Measurements from ENCODE around the gene RAB11FIP5.
"Not testable (repeated sequence)": the region's sequence is repeated elsewhere in the genome, so short reads cannot be mapped to it uniquely, and the experiment has no call there.

RAB11FIP5 gene

GRCh38 chr2:73112913-73113854 lies at the start of gene RAB11FIP5:
Gene RAB11FIP5 (minus strand): TSS chr2:73112948. CDS start chr2:73112777, 171 bp downstream.
- DNase-seq = peak; percentile 90

GRCh38 chr2:73156539-73157124 lies 43.9 kb upstream of the RAB11FIP5 start:
- DNase-seq = peak; percentile 67

GRCh38 chr2:73142937-73143336 lies 30.2 kb upstream of the RAB11FIP5 start:
- no peak for DNase-seq

- DNase-seq = no peak
These were observed 29.1 kb upstream of the RAB11FIP5 start for GRCh38 chr2:73141896-73142295.

DNA sequence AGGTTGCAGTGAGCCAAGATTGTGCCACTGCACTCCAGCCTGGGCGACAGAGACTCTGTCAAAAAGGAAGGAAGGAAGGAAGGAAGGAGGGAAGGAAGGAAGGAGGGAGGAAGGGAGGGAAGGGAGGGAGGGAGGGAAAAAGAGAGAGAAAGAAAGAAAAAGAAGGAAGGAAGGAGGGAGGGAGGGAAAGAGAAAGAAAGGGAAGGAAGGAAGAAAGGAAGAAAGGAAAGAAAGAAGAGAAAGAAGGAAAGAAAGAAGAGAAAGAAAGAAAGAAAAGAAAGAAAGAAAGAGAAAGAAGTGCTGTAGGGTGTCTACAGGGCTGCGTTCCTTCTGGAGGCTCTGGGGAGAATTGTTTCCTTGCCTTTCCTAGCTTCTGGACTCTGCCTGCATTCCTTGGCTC lies 22.5 kb upstream of the RAB11FIP5 start:
- no peak for DNase-seq

- peak; percentile 41 for DNase-seq
These were observed 21.7 kb upstream of the RAB11FIP5 start for GRCh38 chr2:73134471-73134870.

- no peak for DNase-seq
These were observed 20.9 kb upstream of the RAB11FIP5 start for GRCh38 chr2:73133566-73134197.

GRCh38 chr2:73131807-73132206 lies 19.1 kb upstream of the RAB11FIP5 start:
- peak; percentile 63 for DNase-seq

DNA sequence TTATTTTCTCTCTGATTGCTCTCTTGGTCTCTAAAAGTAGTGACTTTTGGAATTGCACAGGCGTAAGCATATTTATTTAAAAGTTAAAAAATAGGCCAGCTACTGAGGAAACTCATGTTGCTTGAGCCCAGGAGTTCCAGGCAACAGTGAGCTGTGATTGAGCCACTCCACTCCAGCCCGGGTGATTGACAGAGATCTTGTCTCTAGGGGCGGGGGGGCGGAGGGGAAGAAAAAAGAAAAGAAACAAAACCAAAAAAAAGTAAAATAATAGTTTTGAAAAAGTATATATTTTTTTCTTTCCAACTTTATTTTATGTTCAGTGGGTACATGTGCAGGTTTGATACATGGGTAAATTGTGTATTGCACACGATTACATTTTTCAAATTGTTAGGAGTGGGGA lies 18.0 kb upstream of the RAB11FIP5 start:
- no peak for DNase-seq

GRCh38 chr2:73128841-73129535 lies 16.2 kb upstream of the RAB11FIP5 start:
- DNase-seq = no peak

- no peak for DNase-seq
These were observed 9.8 kb upstream of the RAB11FIP5 start for GRCh38 chr2:73122536-73122935.

- not testable (repeated sequence) for DNase-seq
These were observed 7.0 kb upstream of the RAB11FIP5 start for GRCh38 chr2:73119611-73120239.

GRCh38 chr2:73117441-73117840 lies 4.7 kb upstream of the RAB11FIP5 start:
- peak; percentile 28 for DNase-seq

- no peak for DNase-seq
These were observed 3.6 kb upstream of the RAB11FIP5 start for GRCh38 chr2:73116182-73116960.

DNA sequence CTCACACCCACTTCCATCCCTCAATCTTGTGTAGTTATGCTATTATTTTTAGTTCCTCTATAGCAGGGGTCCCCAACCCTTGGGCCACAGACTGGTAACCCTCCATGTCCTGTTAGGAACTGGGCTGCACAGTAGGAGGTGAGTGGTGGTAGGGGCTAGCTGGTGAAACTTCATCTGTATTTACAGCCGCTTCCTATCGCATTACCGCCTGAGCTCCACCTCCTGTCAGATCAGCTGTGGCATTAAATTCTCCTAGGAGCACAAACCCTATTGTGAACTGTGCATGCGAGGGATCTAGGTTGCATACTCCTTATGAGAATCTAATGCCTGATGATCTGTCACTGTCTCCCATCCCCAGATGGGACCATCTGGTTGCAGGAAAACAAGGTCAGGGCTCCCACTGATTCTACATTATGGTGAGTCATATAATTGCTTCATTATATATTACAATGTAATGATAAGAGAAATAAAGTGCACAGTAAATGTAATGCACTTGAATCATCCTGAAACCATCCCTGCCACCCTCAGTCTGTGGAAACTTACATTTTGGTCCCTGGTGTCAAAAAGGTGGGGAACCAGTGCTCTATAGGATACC lies 1.6 kb upstream of the RAB11FIP5 start:
- DNase-seq = peak; percentile 56

DNA sequence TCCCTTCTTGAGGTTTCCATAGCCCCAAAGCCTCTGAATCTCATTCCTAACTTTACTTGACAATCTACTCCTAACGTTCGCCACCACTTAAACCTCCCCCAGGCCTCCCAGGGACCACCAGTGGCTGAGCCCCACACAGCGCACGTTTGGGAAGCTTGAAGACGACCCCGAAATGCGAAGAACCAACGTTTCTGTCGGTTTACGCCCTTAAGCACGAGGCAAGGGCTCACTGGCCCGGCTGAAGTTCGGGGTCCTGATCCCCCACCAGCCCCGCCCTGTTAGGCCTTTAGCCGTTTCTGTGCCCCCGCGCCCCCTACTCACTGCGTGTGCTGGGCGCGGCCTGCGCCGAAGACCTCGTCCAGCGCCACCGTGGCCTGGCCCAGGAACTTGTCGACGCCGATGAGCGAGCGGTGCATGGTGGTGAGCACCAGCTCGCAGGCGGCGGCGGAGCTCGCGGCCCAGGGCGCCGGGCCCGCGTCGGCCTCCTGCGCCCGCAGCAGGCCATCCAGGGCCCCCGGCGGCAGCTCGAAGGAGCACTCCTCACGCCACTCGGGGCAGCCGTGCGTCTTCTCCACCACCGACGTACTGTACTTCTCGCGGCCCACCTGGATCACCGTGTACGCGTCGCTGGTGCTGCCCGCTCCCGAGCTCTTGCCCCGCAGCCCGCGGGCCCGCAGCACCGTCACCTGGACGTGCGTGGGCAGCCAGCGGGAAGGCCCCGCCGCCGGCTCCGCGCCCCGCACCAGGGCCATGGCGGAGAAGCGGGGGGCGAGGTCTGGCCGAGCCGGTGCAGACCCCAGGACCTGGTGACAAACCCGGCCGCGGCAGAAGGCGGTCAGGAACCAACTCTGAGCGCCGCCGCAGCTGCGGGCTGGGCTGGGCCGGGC lies 479 bp downstream of the RAB11FIP5 start:
- peak; percentile 30 for DNase-seq

DNA sequence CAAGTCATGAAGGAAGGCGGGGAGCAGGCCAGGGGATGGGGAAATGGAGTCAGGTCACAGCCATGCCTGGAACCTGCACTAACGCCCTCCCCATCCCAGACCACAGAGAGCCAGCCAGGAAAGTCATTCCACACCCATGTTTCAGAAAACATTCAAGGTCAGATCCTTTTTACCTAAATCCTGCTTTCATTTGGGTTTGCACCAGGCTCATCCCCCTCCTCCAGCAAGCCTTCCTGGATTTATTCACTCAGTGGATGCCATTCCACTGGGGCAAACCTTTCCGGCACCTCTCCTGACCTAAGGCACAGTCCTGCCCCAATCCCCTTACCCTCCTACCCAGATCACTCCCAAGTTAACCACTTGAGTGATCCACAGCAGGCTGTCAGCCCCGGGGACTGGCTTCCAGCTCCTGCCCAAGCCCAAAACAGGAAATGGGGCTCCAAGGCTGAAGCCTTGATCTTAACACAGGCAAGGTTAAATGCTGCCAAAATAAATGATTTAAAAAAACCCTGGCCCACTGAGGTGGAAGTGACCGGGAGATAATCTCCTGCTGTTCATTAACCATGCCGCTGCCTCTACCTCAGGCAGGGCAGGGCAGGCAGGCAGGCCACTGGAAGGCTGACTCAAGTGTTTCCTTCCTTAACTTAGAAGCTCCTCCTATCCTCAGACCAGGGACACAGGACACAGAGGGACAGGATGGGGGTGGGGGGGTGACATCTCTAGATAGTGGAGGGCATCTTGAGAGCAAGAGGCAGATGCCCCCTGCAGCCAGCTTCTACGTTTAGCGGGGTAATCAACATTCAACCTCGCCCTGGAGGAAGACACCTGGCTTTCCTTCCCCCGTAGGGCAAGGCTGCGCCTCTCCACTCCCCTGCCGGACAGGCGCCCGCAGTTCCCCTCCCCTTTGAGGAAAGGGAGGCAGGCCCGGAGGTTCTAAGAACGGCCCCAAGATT lies 1.4 kb downstream of the RAB11FIP5 start:
- peak; percentile 28 for DNase-seq

DNA sequence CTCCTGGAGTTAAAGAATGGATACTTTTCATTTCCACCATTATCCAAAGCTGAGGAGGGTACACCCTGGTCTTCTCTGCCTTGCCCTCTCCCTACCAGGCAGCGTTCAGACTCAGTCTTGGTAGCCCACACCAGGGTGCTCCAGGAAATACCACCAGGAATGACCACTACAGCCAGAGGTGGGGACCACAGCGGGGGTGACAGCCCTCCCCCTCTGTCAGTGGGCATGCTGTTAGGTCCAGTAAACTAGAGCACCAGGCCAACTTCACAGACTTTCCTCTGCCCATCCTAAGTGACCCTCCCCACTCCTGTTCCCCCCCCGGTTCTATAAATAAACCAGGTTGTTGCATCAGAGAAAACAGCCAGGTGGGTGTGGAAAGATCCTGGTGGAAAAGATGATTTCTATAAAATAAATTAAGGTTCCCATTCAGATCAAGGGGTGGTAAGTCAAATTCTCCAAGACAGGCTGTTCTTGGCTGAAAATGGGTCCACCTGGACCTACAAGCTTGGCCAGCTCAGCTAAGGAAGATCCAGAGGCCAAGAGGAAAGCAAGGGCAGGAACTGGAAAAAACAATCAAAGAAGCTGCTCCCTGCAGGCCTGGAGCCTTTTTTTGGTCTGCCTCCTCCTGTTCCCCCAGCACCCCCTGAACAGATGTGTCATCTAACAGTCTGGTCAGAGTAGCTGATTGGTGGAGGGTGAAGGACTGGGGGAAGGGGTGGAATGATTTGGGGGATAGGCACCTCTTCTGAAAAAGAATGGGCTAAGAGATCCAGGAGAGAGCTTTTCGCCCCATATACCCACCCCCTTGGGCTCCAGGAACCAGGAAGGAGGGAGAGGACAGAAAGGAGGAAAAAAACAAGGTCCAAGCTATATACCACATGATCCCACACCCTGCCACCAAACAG lies 2.3 kb downstream of the RAB11FIP5 start:
- peak; percentile 65 for DNase-seq
